MM.1S (cell line): ENCODE measurements around the gene FKBP3.

ENCODE experiments used
- CTCF ChIP-seq: fragments of 300-600 bp; sonication (generic); IDR thresholded peaks from 2 replicates; pipeline ENCODE4 v1.5.1; 2016; ENCODE audit warnings: antibody characterized with exemption, low read length, mixed read lengths
- EZH2 ChIP-seq: fragments of 300-600 bp; sonication (generic); optimal IDR thresholded peaks from 2 replicates; pipeline ENCODE3; 2017; ENCODE audit warnings: low read depth, mild to moderate bottlenecking, antibody characterized with exemption, low read length, mixed read lengths

DNA sequence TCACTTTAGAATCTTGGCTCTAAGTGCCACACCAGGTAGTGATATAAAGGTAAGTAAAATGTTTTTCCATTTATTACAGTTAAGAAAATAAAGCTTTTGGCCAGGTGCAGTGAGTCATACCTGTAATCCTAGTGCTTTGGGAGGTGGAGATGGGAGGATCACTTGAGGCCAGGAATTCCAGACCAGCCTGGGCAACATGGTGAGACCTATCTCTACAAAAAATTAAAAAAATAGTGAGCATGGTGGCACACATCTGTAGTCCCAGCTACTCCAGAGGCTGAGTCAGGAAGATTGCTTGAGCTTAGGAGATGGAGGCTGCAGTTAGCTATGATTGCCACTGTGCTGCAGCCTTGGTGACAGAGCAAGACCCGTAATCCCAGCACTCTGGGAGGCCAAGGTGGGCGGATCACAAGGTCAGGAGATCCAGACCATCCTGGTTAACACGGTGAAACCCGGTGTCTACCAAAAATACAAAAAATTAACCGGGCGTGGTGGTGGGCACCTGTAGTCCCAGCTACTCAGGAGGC is 6.4 kb upstream of the FKBP3 start:
- TF ChIP-seq EZH2 (no peak), CTCF (no peak)
